Natural killer cell (primary cell): ENCODE results near the gene CST11. TPM values are rescaled to one million over a fixed set of nuclear protein-coding genes. Genes with fewer than 3 reads are reported as not detected.

ENCODE experiments used
- ATAC-seq, 3 donors: fragments of 150-1000 bp in 2 of 3; fragments of 200-7000 bp in 1 of 3; cut with Tn5 transposase; 1 replicate in 1 of 3; 2 replicates in 2 of 3; pipeline ENCODE4 v1.10.0; 2021; ENCODE audit warnings: mild to moderate bottlenecking in 2 of 3, moderate library complexity in 2 of 3
- DNase-seq, 2 donors: peaks; one replicate each; pipeline versions ENCODE4 v3.0.0 to v3.0.0-alpha.2; 2013 to 2021; ENCODE audit warnings: mixed read lengths in 1 of 2
- H3K27ac ChIP-seq: one replicate; pipeline ENCODE4 v1.5.1; 2013; ENCODE audit warnings: mild to moderate bottlenecking, low read length
- H3K27me3 ChIP-seq: one replicate; pipeline ENCODE4 v1.6.1; 2013; ENCODE audit warnings: low read length; ENCODE audit not compliant: control insufficient read depth, insufficient read depth
- H3K36me3 ChIP-seq: one replicate; pipeline ENCODE4 v1.6.1; 2013; ENCODE audit warnings: low read length; ENCODE audit not compliant: control insufficient read depth, insufficient read depth
- H3K4me1 ChIP-seq: one replicate; pipeline ENCODE4 v1.6.1; 2013; ENCODE audit warnings: low read length; ENCODE audit not compliant: control insufficient read depth, insufficient read depth
- H3K4me3 ChIP-seq: one replicate; pipeline ENCODE4 v1.5.1; 2013; ENCODE audit warnings: low read length
- H3K9me3 ChIP-seq: one replicate; pipeline ENCODE4 v1.6.1; 2013; ENCODE audit warnings: low read length; ENCODE audit not compliant: control insufficient read depth, insufficient read depth
- H3K27ac Mint-ChIP-seq, 2 donors: one replicate each; pipeline ENCODE4 v1.8.0; 2022; ENCODE audit warnings: mild to moderate bottlenecking in 2 of 2, mixed read lengths in 2 of 2, moderate library complexity in 1 of 2
- H3K27me3 Mint-ChIP-seq, 2 donors: one replicate each; pipeline ENCODE4 v1.8.0; 2022; ENCODE audit warnings: low read depth in 2 of 2, mixed read lengths in 2 of 2
- H3K36me3 Mint-ChIP-seq: one replicate; pipeline ENCODE4 v1.8.0; 2022; ENCODE audit warnings: mixed read lengths
- H3K4me1 Mint-ChIP-seq, 2 donors: one replicate each; pipeline ENCODE4 v1.8.0; 2022; ENCODE audit warnings: mixed read lengths in 2 of 2
- H3K4me3 Mint-ChIP-seq: one replicate; pipeline ENCODE4 v1.8.0; 2022; ENCODE audit warnings: mild to moderate bottlenecking, moderate library complexity, mixed read lengths
- H3K9me3 Mint-ChIP-seq, 2 donors: one replicate each; pipeline ENCODE4 v1.8.0; 2022; ENCODE audit warnings: mixed read lengths in 2 of 2
- WGBS: methylation state at CpG from one replicate; pipeline ENCODE4 v1.1.7; 2013; ENCODE audit warnings: missing lambda C conversion rate; ENCODE audit not compliant: insufficient coverage; 5-methylcytosine and 5-hydroxymethylcytosine counted together
- intact Hi-C: fragments of 100-400 bp; cut with micrococcal nuclease; formaldehyde crosslinking; loops from one replicate; pipeline ENCODE4 v1.14.2; 2022
- total RNA-seq, 4 donors: library from RNA; stranded (reverse); fragments of 120-200 nt in 1 of 4; gene quantifications; one replicate each; pipeline versions ENCODE4 v1.2.3 to v1.2.4, GENCODE V29; 2013 to 2022
- TF ChIP-seq, protein P1 (sequence below): fragments of 200-600 bp; IDR thresholded peaks from one replicate; pipeline ENCODE4 v1.8.0; 2022; ENCODE audit warnings: antibody characterized with exemption

CST11 gene
- total RNA-seq, 3 donors from 2014 or later (not counting 1 experiment from before 2014, with no cell fraction given) = not detected

DNA sequence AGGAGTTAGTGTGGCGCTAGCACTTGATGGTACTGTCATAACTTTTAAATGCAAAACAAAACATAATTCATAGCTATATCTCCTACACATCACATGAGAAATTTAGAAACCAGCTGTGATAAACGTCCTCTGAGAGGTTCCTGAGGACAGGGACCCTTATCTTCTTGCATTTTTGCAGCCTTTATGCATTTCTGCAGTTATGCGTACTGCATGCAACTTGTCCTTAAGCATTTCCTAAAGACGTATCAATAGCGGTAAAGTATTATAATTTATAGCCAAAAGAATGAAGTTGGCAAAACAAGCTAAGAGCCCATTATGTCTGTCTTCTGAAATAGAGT, 33.0 kb downstream of the CST11 start:
- TF ChIP-seq, protein P1, sequence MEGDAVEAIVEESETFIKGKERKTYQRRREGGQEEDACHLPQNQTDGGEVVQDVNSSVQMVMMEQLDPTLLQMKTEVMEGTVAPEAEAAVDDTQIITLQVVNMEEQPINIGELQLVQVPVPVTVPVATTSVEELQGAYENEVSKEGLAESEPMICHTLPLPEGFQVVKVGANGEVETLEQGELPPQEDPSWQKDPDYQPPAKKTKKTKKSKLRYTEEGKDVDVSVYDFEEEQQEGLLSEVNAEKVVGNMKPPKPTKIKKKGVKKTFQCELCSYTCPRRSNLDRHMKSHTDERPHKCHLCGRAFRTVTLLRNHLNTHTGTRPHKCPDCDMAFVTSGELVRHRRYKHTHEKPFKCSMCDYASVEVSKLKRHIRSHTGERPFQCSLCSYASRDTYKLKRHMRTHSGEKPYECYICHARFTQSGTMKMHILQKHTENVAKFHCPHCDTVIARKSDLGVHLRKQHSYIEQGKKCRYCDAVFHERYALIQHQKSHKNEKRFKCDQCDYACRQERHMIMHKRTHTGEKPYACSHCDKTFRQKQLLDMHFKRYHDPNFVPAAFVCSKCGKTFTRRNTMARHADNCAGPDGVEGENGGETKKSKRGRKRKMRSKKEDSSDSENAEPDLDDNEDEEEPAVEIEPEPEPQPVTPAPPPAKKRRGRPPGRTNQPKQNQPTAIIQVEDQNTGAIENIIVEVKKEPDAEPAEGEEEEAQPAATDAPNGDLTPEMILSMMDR = no peak
- Mint-ChIP-seq H3K27me3 (peaks cover 0 to 4% of the 10 kb centered on the region in 2 donors), H3K9me3 (no peaks in the 10 kb centered on the region), H3K4me1 (peaks cover 53 to 55% of the 10 kb centered on the region in 2 donors), H3K36me3 (no peaks in the 10 kb centered on the region), H3K4me3 (peak overlapping the region; percentile 96), H3K27ac (peak overlapping the region; percentile 90 to 95)
- Histone ChIP-seq H3K4me1 (peaks cover 25% of the 10 kb centered on the region), H3K27me3 (no peaks in the 10 kb centered on the region), H3K9me3 (no peaks in the 10 kb centered on the region), H3K27ac (peak overlapping the region; percentile 68), H3K4me3 (peak overlapping the region; percentile 93), H3K36me3 (no peaks in the 10 kb centered on the region)
- 41% methylated on average over 5 of the region's 5 CpGs for WGBS
- DNase-seq (no peak), ATAC-seq (no peak)
- intact Hi-C loops = no loop called here

DNA sequence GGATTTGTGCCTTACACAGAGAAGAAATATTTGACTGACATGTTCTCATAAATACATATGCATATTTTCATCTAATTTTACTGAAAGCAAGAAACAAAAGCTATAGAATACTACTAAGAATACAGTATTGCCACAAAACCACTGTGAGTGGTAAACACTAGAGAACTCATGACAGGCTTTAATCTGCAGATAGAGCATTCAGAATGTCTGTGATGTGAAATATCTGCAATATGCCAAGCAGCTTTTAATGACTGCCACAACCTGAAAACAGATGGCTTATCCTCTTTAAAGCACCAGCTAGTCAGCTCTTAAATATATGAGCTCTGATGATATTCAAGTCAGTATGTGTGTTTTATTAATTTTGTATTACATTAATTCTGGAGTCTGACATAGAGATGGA, 34.8 kb downstream of the CST11 start:
- no peak overlapping the region for H3K4me3 ChIP-seq
- DNase-seq (peak in 1 of 2 donors; percentile 14), ATAC-seq (no peak)
- H3K27me3 ChIP-seq = no peaks in the 10 kb centered on the region
- peak overlapping the region; percentile 32 for H3K4me3 Mint-ChIP-seq
- peaks cover 60 to 61% of the 10 kb centered on the region in 2 donors for H3K4me1 Mint-ChIP-seq
- no peaks in the 10 kb centered on the region for H3K9me3 Mint-ChIP-seq
- H3K27ac ChIP-seq = no peak overlapping the region
- H3K9me3 ChIP-seq = no peaks in the 10 kb centered on the region
- intact Hi-C loops = no loop called here
- TF ChIP-seq, protein P1 = no peak
- no peaks in the 10 kb centered on the region for H3K36me3 ChIP-seq
- H3K36me3 Mint-ChIP-seq = no peaks in the 10 kb centered on the region
- H3K4me1 ChIP-seq = peaks cover 25% of the 10 kb centered on the region
- peak overlapping the region; percentile 64 to 73 for H3K27ac Mint-ChIP-seq
- no peaks in the 10 kb centered on the region for H3K27me3 Mint-ChIP-seq

DNA sequence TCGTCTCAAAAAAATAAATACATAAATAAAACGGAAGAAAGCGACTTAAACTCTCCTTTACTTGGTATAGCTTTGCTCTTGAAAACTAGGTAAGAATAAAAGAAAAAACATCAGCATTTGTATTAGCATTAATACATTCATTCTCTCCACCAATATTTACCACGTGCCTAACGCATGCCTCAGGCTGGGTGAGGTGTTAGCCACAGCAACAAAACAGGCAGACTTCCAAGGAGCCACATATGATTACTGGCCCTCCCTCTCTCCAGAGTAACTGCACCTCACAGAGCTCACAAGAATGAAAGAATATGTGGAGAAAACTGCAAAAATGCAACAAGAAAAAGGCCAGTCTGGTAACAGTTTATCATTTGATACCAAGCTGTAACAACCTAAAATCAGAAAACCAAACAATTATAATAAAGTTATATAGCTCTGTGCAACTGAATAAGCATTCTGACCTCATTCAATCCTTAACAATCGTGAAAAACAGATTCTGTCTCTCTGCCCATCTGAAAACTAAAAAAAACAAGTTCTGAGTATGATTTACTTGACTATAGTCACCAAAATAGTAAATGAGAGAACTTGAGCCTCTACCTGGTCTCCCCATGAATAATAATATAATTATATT, 36.6 kb downstream of the CST11 start:
- Histone ChIP-seq H3K27ac (no peak overlapping the region), H3K27me3 (no peaks in the 10 kb centered on the region), H3K4me1 (peaks cover 21% of the 10 kb centered on the region), H3K9me3 (no peaks in the 10 kb centered on the region), H3K36me3 (no peaks in the 10 kb centered on the region), H3K4me3 (no peak overlapping the region)
- intact Hi-C loops = no loop called here
- Mint-ChIP-seq H3K9me3 (no peaks in the 10 kb centered on the region), H3K4me1 (peaks cover 57 to 61% of the 10 kb centered on the region in 2 donors), H3K4me3 (peak overlapping the region; percentile 84), H3K36me3 (no peaks in the 10 kb centered on the region), H3K27ac (peak overlapping the region; percentile 66 to 74), H3K27me3 (no peaks in the 10 kb centered on the region)
- peak; percentile 33 to 68 for DNase-seq
- 50% methylated on average over 5 of the region's 6 CpGs for WGBS
- TF ChIP-seq, protein P1 = no peak
- peak; percentile 62 to 81 (median 74) for ATAC-seq

DNA sequence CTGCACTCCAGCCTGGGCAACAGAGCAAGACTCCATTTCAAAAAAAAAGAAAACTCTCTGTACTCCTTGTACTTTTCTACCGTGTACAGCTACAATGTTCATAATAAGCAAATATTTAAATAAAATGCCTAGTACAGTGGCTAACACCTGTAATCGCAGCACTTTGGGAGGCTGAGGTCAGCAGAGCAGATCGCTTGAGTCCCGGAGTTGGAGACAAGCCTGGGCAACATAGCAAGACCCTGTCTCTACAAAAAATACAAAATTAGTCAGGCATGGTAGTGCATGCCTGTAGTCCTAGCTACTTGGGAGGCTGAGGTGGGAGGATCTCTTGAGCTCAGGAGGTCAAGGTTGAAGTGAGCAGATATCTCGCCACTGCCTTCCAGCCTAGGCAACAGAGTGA, 37.1 kb downstream of the CST11 start:
- intact Hi-C loops = no loop called here
- 69% methylated on average over 4 of the region's 5 CpGs for WGBS
- H3K4me1 Mint-ChIP-seq = peaks cover 62 to 66% of the 10 kb centered on the region in 2 donors

More for the DNA sequence above, 37.1 kb downstream of the CST11 start:
- peak overlapping the region; percentile 66 to 74 for H3K27ac Mint-ChIP-seq
- ATAC-seq = peak; percentile 8 to 28 (median 22)
- H3K36me3 Mint-ChIP-seq = no peaks in the 10 kb centered on the region
- H3K9me3 Mint-ChIP-seq = no peaks in the 10 kb centered on the region
- TF ChIP-seq, protein P1 = no peak
- H3K27ac ChIP-seq = no peak overlapping the region
- H3K9me3 ChIP-seq = no peaks in the 10 kb centered on the region
- H3K4me3 Mint-ChIP-seq = peak overlapping the region; percentile 84
- H3K4me3 ChIP-seq = no peak overlapping the region
- H3K4me1 ChIP-seq = peaks cover 21% of the 10 kb centered on the region
- no peaks in the 10 kb centered on the region for H3K27me3 Mint-ChIP-seq
- H3K36me3 ChIP-seq = no peaks in the 10 kb centered on the region
- no peak for DNase-seq
- no peaks in the 10 kb centered on the region for H3K27me3 ChIP-seq
